ENCODE results near the gene GRIA4.

GRCh38 chr11:105911454-105911853 is 301.6 kb downstream of the GRIA4 start:
- TF ChIP-seq EZH2 (IDR thresholded peaks at IDR 0.05; ENCODE audit: borderline replicate concordance, low read length): no peak
- no peak for TF ChIP-seq CTCF (conservative IDR thresholded peaks at IDR 0.05 in 1 of 2, IDR thresholded peaks at IDR 0.05 in 1 of 2; ENCODE audit: extremely low read depth in 1 of 2, insufficient read depth in 1 of 2, low read depth in 1 of 2, low read length in 2 of 2)

All from mammary epithelial cell (primary cell).